ENCODE results near the gene CCHCR1. TPM values are rescaled to one million over a fixed set of nuclear protein-coding genes. Genes with fewer than 3 reads are reported as not detected.
A peak's percentile ranks its signal among the peaks of the same experiment; 100 is the strongest.

The CCHCR1 gene
- total RNA-seq = 10 to 100 TPM; 17.5 to 18.2 TPM
- polyA plus RNA-seq (2013, experiment 1 of 2) = 13.5 TPM
- 16.5 TPM for polyA plus RNA-seq (2013, experiment 2 of 2)
- 3.2 to 62.9 (median 24.4) reads per million in 172 experiments for total RNA-seq

GRCh38 chr6:31157513-31158139, at the start of gene CCHCR1:
Gene CCHCR1 (minus strand): TSS chr6:31157802. CDS start chr6:31157600, 202 bp downstream.
- H3K4me3 ChIP-seq (ENCODE audit: low read length) = peak within 1 kb of the TSS; percentile 96
- POLR2A ChIA-PET = interaction anchor here (1.1 to 2.2 kb wide), 9 partner anchors 12 to 586 kb away, joined by 3 to 16 read pairs (median 6); partner anchors contain the start of genes ABCF1 and HLA-C
- H3K4me1 ChIP-seq (ENCODE audit: insufficient read depth, low read length) = peaks cover 26% of the 10 kb centered on the region
- Mint-ChIP-seq H3K9me3 (no peaks in the 10 kb centered on the region), H3K4me3 (peak within 1 kb of the TSS; percentile 97), H3K4me1 (ENCODE audit: low read depth) (peaks cover 33% of the 10 kb centered on the region), H3K27ac (peak within 1 kb of the TSS; percentile 77), H3K36me3 (ENCODE audit: low read depth) (peaks cover 24% of the 10 kb centered on the region), H3K27me3 (no peaks in the 10 kb centered on the region)
- ATAC-seq (ENCODE audit: poor library complexity) = no peak
- H3K27ac ChIP-seq (ENCODE audit: low read depth in 1 of 2, low read length in 2 of 2) = peak within 1 kb of the TSS; percentile 38 to 40
- no peak for TF ChIP-seq CTCF (IDR thresholded peaks at IDR 0.05)
- intact Hi-C loops (cut with DNase I, micrococcal nuclease) = loop anchor here (5.0 to 10.0 kb wide), 2 partner anchors 40 to 817 kb away; partner anchors contain the start of gene DXO (in 1 of the 2)
- H3K27me3 ChIP-seq (ENCODE audit: control insufficient read depth in 1 of 2, insufficient read depth in 2 of 2, low read length in 2 of 2) = no peaks in the 10 kb centered on the region
- no peak for DNase-seq
- H3K9me3 ChIP-seq (ENCODE audit: control insufficient read depth in 1 of 2, insufficient read depth in 1 of 2, low read length in 2 of 2) = no peaks in the 10 kb centered on the region
- CTCF ChIA-PET = interaction anchor here (1.1 to 1.3 kb wide), 2 partner anchors 210 to 613 kb away, joined by 3 to 4 read pairs; no protein-coding TSS in a partner anchor
- peaks cover 7% of the 10 kb centered on the region for H3K36me3 ChIP-seq (ENCODE audit: insufficient read depth, low read length)

GRCh38 chr6:31205638-31206037, 48.0 kb upstream of the CCHCR1 start:
- Histone ChIP-seq H3K36me3 (ENCODE audit: insufficient read depth, low read length) (peaks cover 8% of the 10 kb centered on the region), H3K4me1 (ENCODE audit: insufficient read depth, low read length) (peaks cover 52% of the 10 kb centered on the region), H3K27ac (ENCODE audit: low read depth in 1 of 2, low read length in 2 of 2) (no peak overlapping the region), H3K9me3 (ENCODE audit: control insufficient read depth in 1 of 2, insufficient read depth in 1 of 2, low read length in 2 of 2) (no peaks in the 10 kb centered on the region), H3K4me3 (ENCODE audit: low read length) (no peak overlapping the region), H3K27me3 (ENCODE audit: control insufficient read depth in 1 of 2, insufficient read depth in 2 of 2, low read length in 2 of 2) (no peaks in the 10 kb centered on the region)
- Mint-ChIP-seq H3K27ac (peak overlapping the region; percentile 53), H3K4me3 (peak overlapping the region; percentile 36), H3K27me3 (no peaks in the 10 kb centered on the region), H3K36me3 (ENCODE audit: low read depth) (peaks cover 7% of the 10 kb centered on the region), H3K9me3 (no peaks in the 10 kb centered on the region), H3K4me1 (ENCODE audit: low read depth) (peaks cover 45% of the 10 kb centered on the region)
- intact Hi-C loops (cut with DNase I, micrococcal nuclease) = no loop called here
- ATAC-seq (ENCODE audit: poor library complexity) (no peak), DNase-seq (peak in 1 of 14 experiments; percentile 44)
- POLR2A ChIA-PET = interaction anchor here (1.1 to 1.5 kb wide), 2 partner anchors 148 to 161 kb away, joined by 4 read pairs; no protein-coding TSS in a partner anchor
- TF ChIP-seq CTCF (IDR thresholded peaks at IDR 0.05) = no peak
- CTCF ChIA-PET = interaction anchor here (0.9 to 1.4 kb wide), 2 partner anchors 9 to 169 kb away, joined by 3 to 5 read pairs; no protein-coding TSS in a partner anchor

- ATAC-seq (ENCODE audit: poor library complexity) = no peak
- Mint-ChIP-seq H3K27ac (peak overlapping the region; percentile 93), H3K4me1 (ENCODE audit: low read depth) (peaks cover 53% of the 10 kb centered on the region), H3K27me3 (no peaks in the 10 kb centered on the region), H3K36me3 (ENCODE audit: low read depth) (peaks cover 7% of the 10 kb centered on the region), H3K4me3 (peak overlapping the region; percentile 87), H3K9me3 (no peaks in the 10 kb centered on the region)
- H3K4me3 ChIP-seq (ENCODE audit: low read length) = peak overlapping the region; percentile 68
- ChIA-PET POLR2A (interaction anchor here (1.1 kb wide), 1 partner anchor 162 kb away, joined by 4 read pairs; no protein-coding TSS in a partner anchor), CTCF (interaction anchor here (1.4 to 2.9 kb wide), 2 partner anchors 8 to 162 kb away, joined by 5 to 17 read pairs; no protein-coding TSS in a partner anchor)
- no peaks in the 10 kb centered on the region for H3K27me3 ChIP-seq (ENCODE audit: control insufficient read depth in 1 of 2, insufficient read depth in 2 of 2, low read length in 2 of 2)
- TF ChIP-seq CTCF (IDR thresholded peaks at IDR 0.05) = no peak
- intact Hi-C loops (cut with DNase I, micrococcal nuclease) = no loop called here
- peaks cover 60% of the 10 kb centered on the region for H3K4me1 ChIP-seq (ENCODE audit: insufficient read depth, low read length)
- H3K27ac ChIP-seq (ENCODE audit: low read depth in 1 of 2, low read length in 2 of 2) = peak overlapping the region; percentile 71 to 73
- no peaks in the 10 kb centered on the region for H3K9me3 ChIP-seq (ENCODE audit: control insufficient read depth in 1 of 2, insufficient read depth in 1 of 2, low read length in 2 of 2)
- peaks cover 13% of the 10 kb centered on the region for H3K36me3 ChIP-seq (ENCODE audit: insufficient read depth, low read length)
- DNase-seq = no peak
These were observed 47.1 kb upstream of the CCHCR1 start for GRCh38 chr6:31204751-31205145.
